MCF 10A (cell line): ENCODE data around the gene SPATS2. TPM values are rescaled to one million over a fixed set of nuclear protein-coding genes. Genes with fewer than 3 reads are reported as not detected.
A peak's percentile ranks its signal among the peaks of the same experiment; 100 is the strongest.

Experiments
- BruUV-seq: library from RNA; stranded (reverse); fragments of 400-500 nt; replicated peaks from 2 replicates; lab custom pipeline; 2021; lab: Mats Ljungman, UMichigan
- CTCF ChIA-PET: fragments of 300-600 bp; sonication (Branson Sonifier 250); formaldehyde crosslinking; extraction: SDS; loops from one replicate; lab custom pipeline; 2021; ENCODE audit warnings: antibody characterized with exemption, inconsistent platforms; lab: Yijun Ruan, JAX
- POLR2A ChIA-PET: fragments of 300-600, 350-650 bp; sonication (Branson Sonifier 250); formaldehyde crosslinking; extraction: SDS; loops from one replicate; lab custom pipeline; 2020; ENCODE audit warnings: antibody characterized with exemption, inconsistent platforms; lab: Yijun Ruan, JAX
- DNase-seq: peaks from one replicate; pipeline ENCODE4 v3.0.0-alpha.2; 2018; ENCODE audit not compliant: unreplicated experiment
- H3K27ac Mint-ChIP-seq: one replicate; pipeline ENCODE4 v1.8.0; 2022; ENCODE audit warnings: mild to moderate bottlenecking, low read depth, mixed read lengths; ENCODE audit not compliant: unreplicated experiment
- H3K27me3 Mint-ChIP-seq: one replicate; pipeline ENCODE4 v1.8.0; 2022; ENCODE audit warnings: mixed read lengths; ENCODE audit not compliant: insufficient read depth, unreplicated experiment
- H3K36me3 Mint-ChIP-seq: one replicate; pipeline ENCODE4 v1.8.0; 2022; ENCODE audit warnings: mild to moderate bottlenecking, moderate library complexity, mixed read lengths; ENCODE audit not compliant: insufficient read depth, unreplicated experiment
- H3K4me1 Mint-ChIP-seq: one replicate; pipeline ENCODE4 v1.8.0; 2022; ENCODE audit warnings: mixed read lengths; ENCODE audit not compliant: insufficient read depth, unreplicated experiment
- H3K4me3 Mint-ChIP-seq: one replicate; pipeline ENCODE4 v1.8.0; 2022; ENCODE audit warnings: mild to moderate bottlenecking, moderate library complexity, mixed read lengths; ENCODE audit not compliant: unreplicated experiment
- H3K9me3 Mint-ChIP-seq: one replicate; pipeline ENCODE4 v1.8.0; 2022; ENCODE audit warnings: mixed read lengths; ENCODE audit not compliant: unreplicated experiment
- CTCF ChIP-seq: fragments of 200-600 bp; IDR thresholded peaks from one replicate; pipeline ENCODE4 v1.8.0; 2022; ENCODE audit warnings: antibody characterized with exemption, mild to moderate bottlenecking; ENCODE audit not compliant: unreplicated experiment
- intact Hi-C: fragments of 100-400 bp; cut with micrococcal nuclease; formaldehyde crosslinking; loops from 2 replicates; pipeline ENCODE4 v1.14.1; 2022
- total RNA-seq: library from RNA; stranded (reverse); gene quantifications from 2 replicates; pipeline ENCODE4 v1.2.3, GENCODE V29; 2022

SPATS2 gene
- total RNA-seq, 1 experiment from 2014 or later, result 26.0 TPM

- no peaks in the 10 kb centered on the region for H3K36me3 Mint-ChIP-seq
- BruUV-seq, result no TSS peak
- H3K27me3 Mint-ChIP-seq, result peaks cover 10% of the 10 kb centered on the region
- ChIA-PET POLR2A (interaction anchor here (0.8 to 2.0 kb wide), 2 partner anchors 13 to 28 kb away, joined by 5 to 6 read pairs; partner anchors contain the start of gene MCRS1), CTCF (interaction anchor here (1.1 to 1.4 kb wide), 2 partner anchors 14 to 41 kb away, joined by 3 to 7 read pairs; no protein-coding TSS in a partner anchor)
- peak overlapping the region; percentile 51 for H3K4me3 Mint-ChIP-seq
- no peak for TF ChIP-seq CTCF
- peaks cover 15% of the 10 kb centered on the region for H3K4me1 Mint-ChIP-seq
- no peaks in the 10 kb centered on the region for H3K9me3 Mint-ChIP-seq
- no peak for DNase-seq
- H3K27ac Mint-ChIP-seq, result no peak overlapping the region
- intact Hi-C loops, result no loop called here
These were observed 172.4 kb downstream of the SPATS2 start for GRCh38 chr12:49539406-49540228.

GRCh38 chr12:49540229-49541139 lies 173.2 kb downstream of the SPATS2 start:
- ChIA-PET POLR2A (interaction anchor here (0.8 to 2.0 kb wide), 2 partner anchors 12 to 27 kb away, joined by 5 to 6 read pairs; partner anchors contain the start of gene MCRS1), CTCF (interaction anchor here (0.6 to 1.4 kb wide), 3 partner anchors 13 to 167 kb away, joined by 3 to 7 read pairs (median 4); no protein-coding TSS in a partner anchor)
- peak overlapping the region; percentile 51 for H3K4me3 Mint-ChIP-seq
- no peaks in the 10 kb centered on the region for H3K36me3 Mint-ChIP-seq
- no peak for TF ChIP-seq CTCF
- no TSS peak for BruUV-seq
- no peaks in the 10 kb centered on the region for H3K9me3 Mint-ChIP-seq
- H3K27me3 Mint-ChIP-seq, result peaks cover 10% of the 10 kb centered on the region
- DNase-seq, result no peak
- H3K4me1 Mint-ChIP-seq, result peaks cover 15% of the 10 kb centered on the region
- intact Hi-C loops, result no loop called here
- no peak overlapping the region for H3K27ac Mint-ChIP-seq

GRCh38 chr12:49541140-49541861 lies 174.0 kb downstream of the SPATS2 start:
- BruUV-seq, result no TSS peak
- H3K27me3 Mint-ChIP-seq, result peaks cover 10% of the 10 kb centered on the region
- H3K9me3 Mint-ChIP-seq, result no peaks in the 10 kb centered on the region
- ChIA-PET POLR2A (interaction anchor here (2.0 kb wide), 1 partner anchor 11 kb away, joined by 6 read pairs; no protein-coding TSS in a partner anchor), CTCF (interaction anchor here (0.6 to 1.4 kb wide), 2 partner anchors 40 to 168 kb away, joined by 3 to 4 read pairs; no protein-coding TSS in a partner anchor)
- H3K27ac Mint-ChIP-seq, result no peak overlapping the region
- no peaks in the 10 kb centered on the region for H3K36me3 Mint-ChIP-seq
- intact Hi-C loops, result no loop called here
- H3K4me3 Mint-ChIP-seq, result no peak overlapping the region
- no peak for DNase-seq
- no peak for TF ChIP-seq CTCF
- peaks cover 15% of the 10 kb centered on the region for H3K4me1 Mint-ChIP-seq
